Breast epithelium (tissue), 4 donors: Measurements from ENCODE around the gene ISY1. TPM values are rescaled to one million over a fixed set of nuclear protein-coding genes. Genes with fewer than 3 reads are reported as not detected.
"Not testable (repeated sequence)": the region's sequence is repeated elsewhere in the genome, so short reads cannot be mapped to it uniquely, and the experiment has no call there.

ENCODE experiments used
- DNase-seq, 2 donors: peaks; one replicate each; pipeline ENCODE4 v3.0.0-alpha.2; 2019; ENCODE audit warnings: low spot score in 2 of 2
- H3K27ac ChIP-seq, 2 donors: fragments of 200-600 bp; sonication (generic) in 1 of 2; one replicate each; pipeline ENCODE4 v1.5.1; 2016 to 2019; ENCODE audit warnings: mild to moderate bottlenecking in 1 of 2
- H3K27me3 ChIP-seq, 2 donors: fragments of 200-600 bp; sonication (generic) in 1 of 2; one replicate each; pipeline versions ENCODE4 v1.5.1 to v1.6.0; 2017 to 2019; ENCODE audit warnings: control low read depth in 1 of 2, mild to moderate bottlenecking in 1 of 2
- H3K36me3 ChIP-seq: fragments of 200-600 bp; one replicate; pipeline ENCODE4 v1.5.1; 2019
- H3K4me1 ChIP-seq, 2 donors: fragments of 200-600 bp; sonication (generic); one replicate each; pipeline ENCODE4 v1.5.1; 2016 to 2019; ENCODE audit warnings: control low read depth in 1 of 2
- H3K4me3 ChIP-seq, 3 donors: fragments of 200-600 bp; sonication (generic); 1 replicate in 2 of 3; 2 replicates in 1 of 3; pipeline ENCODE4 v1.5.1; 2016 to 2019; ENCODE audit warnings: mild to moderate bottlenecking in 3 of 3, moderate library complexity in 2 of 3
- H3K9me3 ChIP-seq, 2 donors: fragments of 200-600 bp; sonication (generic) in 1 of 2; one replicate each; pipeline ENCODE4 v1.5.1; 2016 to 2019; ENCODE audit warnings: control low read depth in 1 of 2
- POLR2A ChIP-seq: fragments of 450-650 bp; IDR thresholded peaks from one replicate; pipeline ENCODE4 v1.6.1; 2016; ENCODE audit warnings: antibody characterized with exemption, mild to moderate bottlenecking, moderate library complexity
- POLR2AphosphoS5 ChIP-seq, 3 donors: sonication (generic); formaldehyde crosslinking; IDR thresholded peaks; one replicate each; pipeline ENCODE4 v1.6.1; 2017; ENCODE audit warnings: antibody characterized with exemption in 3 of 3
- intact Hi-C: fragments of 100-400 bp; cut with DNase I; formaldehyde crosslinking; loops from one replicate; pipeline ENCODE4 v1.15.1; 2023; ENCODE audit warnings: low total_unique reads
- total RNA-seq, 3 donors: library from RNA; depleted of rRNA; stranded (reverse); fragments of >200 nt; gene quantifications; one replicate each; pipeline ENCODE4 v1.1.0, GENCODE V29; 2016
- TF ChIP-seq, protein P1 (sequence below), 3 donors: fragments of 450-650 bp; IDR thresholded peaks; one replicate each; pipeline ENCODE4 v1.5.1; 2016 to 2017; ENCODE audit warnings: antibody characterized with exemption in 3 of 3, mild to moderate bottlenecking in 3 of 3, moderate library complexity in 3 of 3

Gene ISY1
- total RNA-seq, 3 donors from 2014 or later, result 21.4 to 27.9 (median 21.7) TPM

DNA sequence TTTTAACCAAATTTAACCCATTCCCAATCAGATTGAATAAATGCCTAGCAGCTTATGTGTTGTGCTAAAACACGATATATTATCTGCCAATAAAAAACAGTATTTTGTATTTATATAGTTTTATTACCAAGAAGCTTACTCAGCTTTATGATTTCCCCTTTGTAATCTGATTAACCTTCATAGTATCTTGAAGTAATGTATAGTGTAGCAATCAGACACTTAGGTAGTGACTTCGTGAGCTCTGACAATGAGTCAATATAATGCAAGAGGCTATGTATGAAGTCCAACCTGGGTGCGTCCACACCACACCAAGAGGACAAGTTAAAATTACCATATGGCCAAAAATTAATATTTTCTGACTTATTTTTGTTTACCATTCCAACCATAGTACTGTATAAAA is 24.9 kb upstream of the ISY1 start:
- Histone ChIP-seq H3K27ac (no peak overlapping the region), H3K36me3 (no peaks in the 10 kb centered on the region), H3K9me3 (no peaks in the 10 kb centered on the region), H3K4me1 (no peaks in the 10 kb centered on the region), H3K27me3 (no peaks in the 10 kb centered on the region), H3K4me3 (no peak overlapping the region)
- no peak for DNase-seq
- intact Hi-C loops, result no loop called here
- TF ChIP-seq POLR2AphosphoS5 (IDR thresholded peaks at IDR 0.05), result no peak
- TF ChIP-seq, protein P1, sequence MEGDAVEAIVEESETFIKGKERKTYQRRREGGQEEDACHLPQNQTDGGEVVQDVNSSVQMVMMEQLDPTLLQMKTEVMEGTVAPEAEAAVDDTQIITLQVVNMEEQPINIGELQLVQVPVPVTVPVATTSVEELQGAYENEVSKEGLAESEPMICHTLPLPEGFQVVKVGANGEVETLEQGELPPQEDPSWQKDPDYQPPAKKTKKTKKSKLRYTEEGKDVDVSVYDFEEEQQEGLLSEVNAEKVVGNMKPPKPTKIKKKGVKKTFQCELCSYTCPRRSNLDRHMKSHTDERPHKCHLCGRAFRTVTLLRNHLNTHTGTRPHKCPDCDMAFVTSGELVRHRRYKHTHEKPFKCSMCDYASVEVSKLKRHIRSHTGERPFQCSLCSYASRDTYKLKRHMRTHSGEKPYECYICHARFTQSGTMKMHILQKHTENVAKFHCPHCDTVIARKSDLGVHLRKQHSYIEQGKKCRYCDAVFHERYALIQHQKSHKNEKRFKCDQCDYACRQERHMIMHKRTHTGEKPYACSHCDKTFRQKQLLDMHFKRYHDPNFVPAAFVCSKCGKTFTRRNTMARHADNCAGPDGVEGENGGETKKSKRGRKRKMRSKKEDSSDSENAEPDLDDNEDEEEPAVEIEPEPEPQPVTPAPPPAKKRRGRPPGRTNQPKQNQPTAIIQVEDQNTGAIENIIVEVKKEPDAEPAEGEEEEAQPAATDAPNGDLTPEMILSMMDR (IDR thresholded peaks at IDR 0.05), result no peak
- TF ChIP-seq POLR2A, result no peak

- H3K27me3 ChIP-seq, intact Hi-C loops, H3K27ac ChIP-seq, DNase-seq, H3K9me3 ChIP-seq, H3K4me1 ChIP-seq, H3K36me3 ChIP-seq: not testable (repeated sequence)
- H3K4me3 ChIP-seq, result peak overlapping the region; percentile 94 to 100 (median 96)
These were observed 24.1 kb upstream of the ISY1 start for GRCh38 chr3:129184784-129185542.

GRCh38 chr3:129184396-129184657 is 23.5 kb upstream of the ISY1 start:
- peak in 1 of 2 donors; percentile 30 for DNase-seq
- Histone ChIP-seq H3K4me1 (peaks cover 0 to 7% of the 10 kb centered on the region in 2 donors), H3K4me3 (peak overlapping the region; percentile 94 to 100 (median 96)), H3K9me3 (no peaks in the 10 kb centered on the region), H3K27me3 (no peaks in the 10 kb centered on the region), H3K36me3 (no peaks in the 10 kb centered on the region), H3K27ac (peak overlapping the region; percentile 96 to 100)
- intact Hi-C loops, result no loop called here
- TF ChIP-seq POLR2A (no peak), POLR2AphosphoS5 (IDR thresholded peaks at IDR 0.05) (no peak)
- TF ChIP-seq, protein P1 (IDR thresholded peaks at IDR 0.05), result peak in 1 of 3 donors; percentile 3

GRCh38 chr3:129183569-129184395 is 22.9 kb upstream of the ISY1 start, which contains the start of gene CNBP:
CNBP (minus strand) TSS chr3:129183896; CDS start chr3:129171757, 12,139 bp downstream.
- intact Hi-C loops, result no loop called here
- peak; percentile 93 to 95 for DNase-seq
- no peaks in the 10 kb centered on the region for H3K9me3 ChIP-seq

DNA sequence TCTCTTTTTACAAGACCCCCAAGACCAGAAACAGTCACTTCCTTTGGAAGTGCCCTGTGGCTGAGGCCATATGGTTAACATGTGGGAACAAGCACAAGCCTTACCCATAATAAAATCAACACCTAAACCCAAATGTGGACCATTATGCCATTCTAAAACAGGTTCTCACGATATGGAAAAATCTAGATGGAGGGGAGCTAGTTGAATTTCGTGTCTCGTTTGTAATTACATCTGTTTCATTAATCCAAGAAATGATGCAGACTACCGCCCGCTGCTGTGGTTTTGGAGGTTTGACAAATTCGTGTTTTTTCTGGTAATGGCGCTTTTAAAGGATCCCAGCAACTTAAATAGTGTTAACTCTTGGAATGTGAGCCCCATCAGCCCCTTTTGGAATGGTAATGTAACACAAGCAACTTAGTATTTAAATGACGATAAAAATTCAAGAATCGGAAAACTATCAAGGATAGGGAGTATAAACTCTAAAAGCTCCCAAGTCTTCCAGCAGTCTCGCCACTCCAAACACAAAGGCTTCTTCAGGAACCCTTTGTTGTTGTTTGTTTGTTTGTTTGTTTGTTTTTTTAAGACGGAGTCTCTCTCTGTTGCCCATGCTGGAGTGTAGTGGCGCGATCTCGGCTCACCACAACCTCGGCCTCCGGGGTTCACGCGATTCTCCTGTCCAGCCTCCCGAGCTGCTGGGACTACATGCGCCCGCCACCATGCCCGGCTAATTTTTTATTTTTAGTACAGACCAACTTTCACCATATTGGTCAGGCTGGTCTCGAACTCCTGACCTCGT is 21.7 kb upstream of the ISY1 start:
- Histone ChIP-seq H3K4me3 (peak overlapping the region; percentile 94 to 100 (median 96)), H3K9me3 (no peaks in the 10 kb centered on the region), H3K27ac (peak overlapping the region; percentile 96 to 100), H3K27me3 (no peaks in the 10 kb centered on the region), H3K36me3 (no peaks in the 10 kb centered on the region), H3K4me1 (peaks cover 3 to 16% of the 10 kb centered on the region in 2 donors)
- TF ChIP-seq POLR2A (no peak), POLR2AphosphoS5 (IDR thresholded peaks at IDR 0.05) (no peak)
- TF ChIP-seq, protein P1 (IDR thresholded peaks at IDR 0.05), result no peak
- no peak for DNase-seq
- intact Hi-C loops, result no loop called here

More at GRCh38 chr3:129183569-129184395, 22.9 kb upstream of the ISY1 start, which contains the start of gene CNBP:
- TF ChIP-seq POLR2A (peak; percentile 94), POLR2AphosphoS5 (IDR thresholded peaks at IDR 0.05) (peak; percentile 97 to 100 (median 98))
- TF ChIP-seq, protein P1 (IDR thresholded peaks at IDR 0.05), result peak in 1 of 3 donors; percentile 20
- H3K4me1 ChIP-seq, result peaks cover 0 to 12% of the 10 kb centered on the region in 2 donors
- H3K4me3 ChIP-seq, result peak within 1 kb of the TSS; percentile 94 to 100 (median 96)
- no peaks in the 10 kb centered on the region for H3K27me3 ChIP-seq
- peak within 1 kb of the TSS; percentile 96 to 100 for H3K27ac ChIP-seq
- H3K36me3 ChIP-seq, result no peaks in the 10 kb centered on the region
